Keratinocyte (primary cell): ENCODE measurements around the gene ELAVL2.

Experiments used
- EZH2 ChIP-seq: IDR thresholded peaks from one replicate; pipeline ENCODE4 v1.6.1; 2012; ENCODE audit warnings: inconsistent platforms, mild to moderate bottlenecking, low read length, moderate library complexity
- TF ChIP-seq, protein P1 (sequence below), 3 experiments: IDR thresholded peaks in 1 of 3; conservative IDR thresholded peaks in 1 of 3; optimal IDR thresholded peaks in 1 of 3; 2 replicates in 2 of 3; 3 replicates in 1 of 3; pipeline versions ENCODE3 to v1.5.1; 2011; ENCODE audit warnings: low read length in 3 of 3, mild to moderate bottlenecking in 3 of 3, moderate library complexity in 2 of 3, control low read depth in 1 of 3, inconsistent platforms in 1 of 3; ENCODE audit not compliant: insufficient read depth in 2 of 3; ENCODE audit errors: extremely low read depth in 1 of 3

DNA sequence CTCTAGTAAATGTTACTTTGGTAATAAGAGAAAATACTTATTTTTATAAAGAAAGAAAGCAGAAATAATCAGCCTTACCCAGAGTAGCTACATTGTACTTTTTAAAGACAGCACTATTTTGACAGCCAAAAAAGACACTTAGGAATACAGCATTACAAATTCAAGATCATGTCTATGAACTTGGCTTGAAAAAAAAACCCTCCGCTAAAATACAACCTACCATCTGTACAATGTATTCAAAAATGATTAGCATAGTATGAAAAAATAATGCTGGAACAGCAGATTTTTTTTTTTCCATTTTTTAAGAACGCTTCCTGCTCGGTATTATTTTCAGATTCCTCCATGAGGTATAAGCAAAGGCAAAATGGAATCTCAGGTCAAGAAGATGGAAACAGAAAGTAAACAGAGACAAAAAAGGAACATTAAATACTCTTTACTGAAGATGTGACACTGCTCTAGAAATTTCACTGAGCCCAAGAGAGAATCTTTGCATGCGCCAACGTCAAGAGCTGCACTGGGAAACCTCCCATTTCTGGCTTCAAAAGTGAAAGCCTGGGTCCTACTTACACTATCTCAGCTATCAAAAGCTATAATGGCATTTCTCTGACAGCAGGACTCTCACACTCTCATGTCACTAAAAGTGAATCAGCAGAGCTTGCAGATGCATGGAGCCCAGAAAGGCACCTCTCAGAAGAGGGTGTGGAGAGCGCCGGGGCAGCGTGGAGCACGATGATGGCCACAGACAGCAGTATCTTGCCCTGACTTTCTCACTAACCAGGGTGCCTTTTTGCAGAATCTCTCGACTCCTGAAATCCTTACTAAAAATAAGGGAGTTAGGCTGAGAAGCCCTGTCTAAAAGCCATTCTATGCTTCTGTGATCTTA lies 167.4 kb downstream of the ELAVL2 start:
- TF ChIP-seq, protein P1, sequence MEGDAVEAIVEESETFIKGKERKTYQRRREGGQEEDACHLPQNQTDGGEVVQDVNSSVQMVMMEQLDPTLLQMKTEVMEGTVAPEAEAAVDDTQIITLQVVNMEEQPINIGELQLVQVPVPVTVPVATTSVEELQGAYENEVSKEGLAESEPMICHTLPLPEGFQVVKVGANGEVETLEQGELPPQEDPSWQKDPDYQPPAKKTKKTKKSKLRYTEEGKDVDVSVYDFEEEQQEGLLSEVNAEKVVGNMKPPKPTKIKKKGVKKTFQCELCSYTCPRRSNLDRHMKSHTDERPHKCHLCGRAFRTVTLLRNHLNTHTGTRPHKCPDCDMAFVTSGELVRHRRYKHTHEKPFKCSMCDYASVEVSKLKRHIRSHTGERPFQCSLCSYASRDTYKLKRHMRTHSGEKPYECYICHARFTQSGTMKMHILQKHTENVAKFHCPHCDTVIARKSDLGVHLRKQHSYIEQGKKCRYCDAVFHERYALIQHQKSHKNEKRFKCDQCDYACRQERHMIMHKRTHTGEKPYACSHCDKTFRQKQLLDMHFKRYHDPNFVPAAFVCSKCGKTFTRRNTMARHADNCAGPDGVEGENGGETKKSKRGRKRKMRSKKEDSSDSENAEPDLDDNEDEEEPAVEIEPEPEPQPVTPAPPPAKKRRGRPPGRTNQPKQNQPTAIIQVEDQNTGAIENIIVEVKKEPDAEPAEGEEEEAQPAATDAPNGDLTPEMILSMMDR (optimal IDR thresholded peaks at IDR 0.05 in 1 of 3, IDR thresholded peaks at IDR 0.05 in 1 of 3, conservative IDR thresholded peaks at IDR 0.05 in 1 of 3; ENCODE audit: extremely low read depth in 1 of 3, insufficient read depth in 2 of 3, low read length in 3 of 3), result no peak
- no peak for TF ChIP-seq EZH2
